ENCODE results near the gene PRICKLE4.

The PRICKLE4 gene

DNA sequence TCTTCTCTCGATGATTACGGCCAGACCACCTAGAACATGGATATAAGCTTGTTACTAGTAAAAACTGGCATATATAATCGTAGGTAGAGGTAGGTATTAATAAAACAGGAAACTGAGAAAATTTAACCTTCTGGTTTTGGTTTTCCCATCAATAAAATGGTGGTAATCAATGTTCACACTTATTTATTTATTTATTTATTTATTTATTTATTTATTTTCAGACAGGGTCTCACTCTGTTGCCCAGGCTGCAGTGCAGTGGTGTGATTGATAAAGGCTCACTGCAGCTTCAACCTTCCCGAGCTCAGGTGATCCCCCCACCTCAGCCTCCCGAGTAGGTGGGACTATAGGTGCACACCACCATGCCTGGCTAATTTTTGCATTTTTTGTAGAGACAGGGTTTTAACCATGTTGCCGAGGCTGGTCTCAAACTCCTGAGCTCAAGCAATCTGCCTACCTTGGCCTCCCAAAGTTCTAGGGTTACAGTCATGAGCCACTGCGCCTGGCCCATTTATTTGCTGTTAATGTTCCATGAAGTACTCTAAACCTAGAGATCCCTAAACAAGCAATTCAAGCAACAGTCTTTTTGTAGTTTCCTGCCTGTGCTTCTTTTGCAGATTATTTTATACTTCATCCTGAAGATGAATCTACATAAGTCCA lies 18.4 kb downstream of the PRICKLE4 start (continued):
- TF ChIP-seq ZNF341 (tag by site-specific recombination; IDR thresholded peaks at IDR 0.05; ENCODE audit: low read depth) (0 out of 2 replicates have a peak, but pooled peaks have one; percentile 37), YY1 (tag by site-specific recombination; IDR thresholded peaks at IDR 0.05) (no peak), ZNF19 (tag by site-specific recombination; IDR thresholded peaks at IDR 0.05; ENCODE audit: low read depth) (0 out of 2 replicates have a peak, but pooled peaks have one; percentile 49), ZNF354C (tag by site-specific recombination; IDR thresholded peaks at IDR 0.05; ENCODE audit: borderline replicate concordance, low read depth) (0 out of 2 replicates have a peak, but pooled peaks have one; percentile 39), KLF1 (tag by site-specific recombination; IDR thresholded peaks at IDR 0.05) (no peak), ZNF791 (tag by site-specific recombination; IDR thresholded peaks at IDR 0.05) (0 out of 2 replicates have a peak, but pooled peaks have one; percentile 34), KLF8 (tag by site-specific recombination; IDR thresholded peaks at IDR 0.05) (no peak), ZNF202 (tag by site-specific recombination; IDR thresholded peaks at IDR 0.05; ENCODE audit: borderline replicate concordance) (0 out of 2 replicates have a peak, but pooled peaks have one; percentile 44), GLI2 (tag by site-specific recombination; IDR thresholded peaks at IDR 0.05; ENCODE audit: borderline replicate concordance, low read depth) (peak; percentile 41; the same call in 1 of the 2 replicates), ZFP41 (tag by site-specific recombination; IDR thresholded peaks at IDR 0.05; ENCODE audit: borderline replicate concordance) (no peak), ZNF184 (tag by site-specific recombination; IDR thresholded peaks at IDR 0.05) (no peak), ZNF112 (tag by site-specific recombination; IDR thresholded peaks at IDR 0.05) (no peak), KLF7 (tag by site-specific recombination; IDR thresholded peaks at IDR 0.05; ENCODE audit: borderline replicate concordance) (no peak), SCRT1 (tag by site-specific recombination; IDR thresholded peaks at IDR 0.05; ENCODE audit: borderline replicate concordance) (no peak), ZNF521 (tag by site-specific recombination; IDR thresholded peaks at IDR 0.05) (no peak), ZNF621 (tag by site-specific recombination; IDR thresholded peaks at IDR 0.05) (no peak), ZNF629 (tag by site-specific recombination; IDR thresholded peaks at IDR 0.05) (peak; percentile 56; the same call in 1 of the 2 replicates), ZNF302 (tag by site-specific recombination; IDR thresholded peaks at IDR 0.05; ENCODE audit: low read depth) (no peak), ZNF596 (tag by site-specific recombination; IDR thresholded peaks at IDR 0.05) (no peak), ZNF146 (tag by site-specific recombination; IDR thresholded peaks at IDR 0.05) (no peak; the same call in 1 of the 2 replicates), ZBTB7A (tag by site-specific recombination; IDR thresholded peaks at IDR 0.05; ENCODE audit: low read depth) (no peak), RBAK (tag by site-specific recombination; IDR thresholded peaks at IDR 0.05) (0 out of 2 replicates have a peak, but pooled peaks have one; percentile 40), ZNF157 (tag by site-specific recombination; IDR thresholded peaks at IDR 0.05) (no peak), SP7 (tag by site-specific recombination; IDR thresholded peaks at IDR 0.05) (no peak), SP3 (tag by site-specific recombination; IDR thresholded peaks at IDR 0.05) (no peak), ZNF223 (tag by site-specific recombination; IDR thresholded peaks at IDR 0.05) (no peak), ZNF792 (tag by site-specific recombination; IDR thresholded peaks at IDR 0.05) (no peak), ZEB2 (tag by site-specific recombination; IDR thresholded peaks at IDR 0.05) (no peak), OVOL3 (tag by site-specific recombination; IDR thresholded peaks at IDR 0.05) (no peak), ZNF501 (tag by site-specific recombination; IDR thresholded peaks at IDR 0.05) (no peak), ZBTB17 (tag by site-specific recombination; IDR thresholded peaks at IDR 0.05) (no peak), ZNF558 (tag by site-specific recombination; IDR thresholded peaks at IDR 0.05) (0 out of 2 replicates have a peak, but pooled peaks have one; percentile 67)
- TF ChIP-seq, protein P1, sequence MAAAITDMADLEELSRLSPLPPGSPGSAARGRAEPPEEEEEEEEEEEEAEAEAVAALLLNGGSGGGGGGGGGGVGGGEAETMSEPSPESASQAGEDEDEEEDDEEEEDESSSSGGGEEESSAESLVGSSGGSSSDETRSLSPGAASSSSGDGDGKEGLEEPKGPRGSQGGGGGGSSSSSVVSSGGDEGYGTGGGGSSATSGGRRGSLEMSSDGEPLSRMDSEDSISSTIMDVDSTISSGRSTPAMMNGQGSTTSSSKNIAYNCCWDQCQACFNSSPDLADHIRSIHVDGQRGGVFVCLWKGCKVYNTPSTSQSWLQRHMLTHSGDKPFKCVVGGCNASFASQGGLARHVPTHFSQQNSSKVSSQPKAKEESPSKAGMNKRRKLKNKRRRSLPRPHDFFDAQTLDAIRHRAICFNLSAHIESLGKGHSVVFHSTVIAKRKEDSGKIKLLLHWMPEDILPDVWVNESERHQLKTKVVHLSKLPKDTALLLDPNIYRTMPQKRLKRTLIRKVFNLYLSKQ (tag by site-specific recombination; IDR thresholded peaks at IDR 0.05; ENCODE audit: borderline replicate concordance) = no peak
- TF ChIP-seq, protein P2, sequence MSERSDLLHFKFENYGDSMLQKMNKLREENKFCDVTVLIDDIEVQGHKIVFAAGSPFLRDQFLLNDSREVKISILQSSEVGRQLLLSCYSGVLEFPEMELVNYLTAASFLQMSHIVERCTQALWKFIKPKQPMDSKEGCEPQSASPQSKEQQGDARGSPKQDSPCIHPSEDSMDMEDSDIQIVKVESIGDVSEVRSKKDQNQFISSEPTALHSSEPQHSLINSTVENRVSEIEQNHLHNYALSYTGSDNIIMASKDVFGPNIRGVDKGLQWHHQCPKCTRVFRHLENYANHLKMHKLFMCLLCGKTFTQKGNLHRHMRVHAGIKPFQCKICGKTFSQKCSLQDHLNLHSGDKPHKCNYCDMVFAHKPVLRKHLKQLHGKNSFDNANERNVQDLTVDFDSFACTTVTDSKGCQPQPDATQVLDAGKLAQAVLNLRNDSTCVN (tag by site-specific recombination; optimal IDR thresholded peaks at IDR 0.05) = no peak
- TF ChIP-seq, protein P3, sequence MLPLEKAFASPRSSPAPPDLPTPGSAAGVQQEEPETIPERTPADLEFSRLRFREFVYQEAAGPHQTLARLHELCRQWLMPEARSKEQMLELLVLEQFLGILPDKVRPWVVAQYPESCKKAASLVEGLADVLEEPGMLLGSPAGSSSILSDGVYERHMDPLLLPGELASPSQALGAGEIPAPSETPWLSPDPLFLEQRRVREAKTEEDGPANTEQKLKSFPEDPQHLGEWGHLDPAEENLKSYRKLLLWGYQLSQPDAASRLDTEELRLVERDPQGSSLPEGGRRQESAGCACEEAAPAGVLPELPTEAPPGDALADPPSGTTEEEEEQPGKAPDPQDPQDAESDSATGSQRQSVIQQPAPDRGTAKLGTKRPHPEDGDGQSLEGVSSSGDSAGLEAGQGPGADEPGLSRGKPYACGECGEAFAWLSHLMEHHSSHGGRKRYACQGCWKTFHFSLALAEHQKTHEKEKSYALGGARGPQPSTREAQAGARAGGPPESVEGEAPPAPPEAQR (tag by site-specific recombination; IDR thresholded peaks at IDR 0.05) = no peak
- TF ChIP-seq, protein P4, sequence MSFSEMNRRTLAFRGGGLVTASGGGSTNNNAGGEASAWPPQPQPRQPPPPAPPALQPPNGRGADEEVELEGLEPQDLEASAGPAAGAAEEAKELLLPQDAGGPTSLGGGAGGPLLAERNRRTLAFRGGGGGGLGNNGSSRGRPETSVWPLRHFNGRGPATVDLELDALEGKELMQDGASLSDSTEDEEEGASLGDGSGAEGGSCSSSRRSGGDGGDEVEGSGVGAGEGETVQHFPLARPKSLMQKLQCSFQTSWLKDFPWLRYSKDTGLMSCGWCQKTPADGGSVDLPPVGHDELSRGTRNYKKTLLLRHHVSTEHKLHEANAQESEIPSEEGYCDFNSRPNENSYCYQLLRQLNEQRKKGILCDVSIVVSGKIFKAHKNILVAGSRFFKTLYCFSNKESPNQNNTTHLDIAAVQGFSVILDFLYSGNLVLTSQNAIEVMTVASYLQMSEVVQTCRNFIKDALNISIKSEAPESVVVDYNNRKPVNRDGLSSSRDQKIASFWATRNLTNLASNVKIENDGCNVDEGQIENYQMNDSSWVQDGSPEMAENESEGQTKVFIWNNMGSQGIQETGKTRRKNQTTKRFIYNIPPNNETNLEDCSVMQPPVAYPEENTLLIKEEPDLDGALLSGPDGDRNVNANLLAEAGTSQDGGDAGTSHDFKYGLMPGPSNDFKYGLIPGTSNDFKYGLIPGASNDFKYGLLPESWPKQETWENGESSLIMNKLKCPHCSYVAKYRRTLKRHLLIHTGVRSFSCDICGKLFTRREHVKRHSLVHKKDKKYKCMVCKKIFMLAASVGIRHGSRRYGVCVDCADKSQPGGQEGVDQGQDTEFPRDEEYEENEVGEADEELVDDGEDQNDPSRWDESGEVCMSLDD (tag by site-specific recombination; IDR thresholded peaks at IDR 0.05) = no peak
